HK-2 (cell line): Measurements from ENCODE around the gene FAM236A.
"Not testable (repeated sequence)": the region's sequence is repeated elsewhere in the genome, so short reads cannot be mapped to it uniquely, and the experiment has no call there.

Source experiments
- DNase-seq: peaks from one replicate; pipeline ENCODE4 v3.0.0-alpha.2; 2018; ENCODE audit not compliant: unreplicated experiment

FAM236A gene

DNA sequence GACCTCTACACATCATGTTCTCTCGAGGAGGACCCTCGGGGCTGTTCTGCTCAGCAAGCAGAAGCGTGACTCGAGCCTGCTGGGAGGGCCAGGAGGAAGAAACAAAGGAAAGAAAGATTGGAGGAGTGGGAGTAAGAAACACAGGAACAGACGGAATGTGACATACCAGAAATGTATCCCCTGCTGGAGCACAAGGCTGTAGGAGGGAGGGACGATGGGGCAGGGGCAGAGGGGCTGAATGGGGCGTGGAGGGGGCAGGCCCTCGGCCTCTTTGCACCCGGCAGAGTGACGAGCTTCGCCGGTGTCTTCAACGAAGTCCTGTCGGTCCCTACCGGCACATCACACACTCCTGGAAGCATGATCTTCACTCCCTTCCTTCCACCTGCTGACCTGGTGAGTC is at the start of gene FAM236A:
TSS of gene FAM236A (plus strand) at position 301 of the 400 bp plus-strand sequence. CDS start at position 358, 57 bp downstream.
- not testable (repeated sequence) for DNase-seq

DNA sequence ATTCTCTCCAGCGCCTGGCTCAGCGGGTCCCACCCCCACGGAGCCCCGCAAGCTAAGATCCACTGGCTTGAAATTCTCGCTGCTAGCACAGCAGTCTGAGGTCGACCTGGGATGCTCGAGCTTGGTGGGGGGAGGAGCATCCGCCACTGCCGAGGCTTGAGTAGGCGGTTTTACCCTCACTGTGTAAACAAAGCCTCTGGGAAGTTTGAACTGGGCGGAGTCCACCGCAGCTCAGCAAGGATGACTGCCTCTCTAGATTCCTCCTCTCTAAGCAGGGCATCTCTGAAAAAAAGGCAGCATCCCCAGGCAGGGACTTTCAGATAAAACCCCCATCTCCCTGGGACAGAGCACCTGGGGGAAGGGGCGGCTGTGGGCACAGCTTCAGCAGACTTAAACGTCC is 48.3 kb upstream of the FAM236A start:
- not testable (repeated sequence) for DNase-seq

DNA sequence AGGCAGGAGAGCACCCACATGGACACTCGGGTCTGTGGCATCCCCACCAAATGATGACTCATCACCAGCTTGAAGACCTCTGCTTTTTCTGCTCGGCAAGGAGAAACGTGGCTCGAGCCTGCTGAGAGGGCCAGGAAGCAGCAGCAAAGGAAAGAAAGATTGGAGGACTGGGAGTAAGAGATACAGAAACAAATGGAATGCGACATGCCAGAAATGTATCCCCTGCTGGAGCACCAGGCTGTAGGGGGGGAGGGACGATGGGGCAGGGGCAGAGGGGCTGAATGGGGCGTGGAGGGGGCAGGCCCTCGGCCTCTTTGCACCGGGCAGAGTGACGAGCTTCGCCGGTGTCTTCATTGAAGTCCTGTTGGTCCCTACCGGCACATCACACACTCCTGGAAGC is 25.7 kb upstream of the FAM236A start, which contains the start of gene FAM236C:
TSS of gene FAM236C (plus strand) at position 301 of the 400 bp plus-strand sequence. CDS start 100 bp downstream, outside the sequence.
- not testable (repeated sequence) for DNase-seq

DNA sequence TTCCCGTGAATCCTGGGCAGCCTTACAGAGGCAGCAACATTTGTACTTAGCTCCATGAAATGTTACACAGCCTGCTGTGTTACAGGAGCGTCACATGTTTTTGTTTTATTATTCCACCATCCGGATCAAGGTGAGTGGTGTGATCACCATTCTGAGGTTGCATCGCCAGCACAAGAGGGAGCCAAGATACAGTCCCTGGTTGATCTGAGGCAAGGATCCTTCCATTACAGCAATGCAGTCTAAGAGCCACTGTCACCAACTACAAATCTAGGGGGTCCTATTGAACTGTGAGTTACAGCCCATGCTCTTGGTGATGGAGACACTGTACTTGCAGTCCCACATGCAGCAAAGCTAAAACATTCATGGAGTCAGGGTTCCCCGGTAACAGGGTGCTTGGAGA is 21.9 kb upstream of the FAM236A start:
- DNase-seq = not testable (repeated sequence)

DNA sequence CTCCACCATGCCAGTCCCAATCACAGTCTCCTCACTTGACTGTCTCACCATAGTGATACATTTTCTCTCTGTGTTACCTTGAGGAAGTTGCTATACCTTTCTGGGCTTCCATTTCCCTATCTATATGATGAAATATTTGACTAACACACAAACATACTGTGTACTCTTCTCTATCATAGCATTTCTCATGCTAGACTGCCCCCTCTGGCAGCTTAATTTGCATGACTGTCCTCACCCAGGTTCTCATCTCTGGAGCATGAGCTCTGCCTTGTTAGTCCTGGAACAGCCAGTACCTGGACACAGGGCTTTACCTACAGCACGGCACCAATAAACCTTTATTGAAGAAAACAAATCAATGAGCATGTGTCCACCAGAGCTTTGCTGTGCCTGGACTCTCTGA is 5.7 kb upstream of the FAM236A start:
- DNase-seq = not testable (repeated sequence)

DNA sequence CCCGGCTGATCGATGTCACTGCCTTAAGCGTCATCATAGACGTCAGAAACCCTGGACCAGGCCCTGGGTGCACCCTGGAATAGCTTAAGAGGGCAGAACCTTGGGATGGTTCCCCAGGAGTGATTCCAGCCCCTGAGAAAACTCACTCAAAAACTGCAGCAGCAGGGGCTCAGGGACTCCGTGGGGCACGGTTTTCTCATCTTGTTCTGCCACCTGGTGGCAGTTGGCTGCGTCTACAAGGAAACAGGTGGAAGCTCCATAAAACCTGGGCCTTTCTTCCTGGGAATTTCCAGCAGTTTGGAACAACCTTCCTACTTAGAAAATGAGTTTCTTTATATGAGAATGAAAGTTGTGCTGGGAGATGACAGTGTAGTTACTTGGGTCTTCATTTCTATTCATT is 1.6 kb upstream of the FAM236A start:
- DNase-seq = not testable (repeated sequence)

DNA sequence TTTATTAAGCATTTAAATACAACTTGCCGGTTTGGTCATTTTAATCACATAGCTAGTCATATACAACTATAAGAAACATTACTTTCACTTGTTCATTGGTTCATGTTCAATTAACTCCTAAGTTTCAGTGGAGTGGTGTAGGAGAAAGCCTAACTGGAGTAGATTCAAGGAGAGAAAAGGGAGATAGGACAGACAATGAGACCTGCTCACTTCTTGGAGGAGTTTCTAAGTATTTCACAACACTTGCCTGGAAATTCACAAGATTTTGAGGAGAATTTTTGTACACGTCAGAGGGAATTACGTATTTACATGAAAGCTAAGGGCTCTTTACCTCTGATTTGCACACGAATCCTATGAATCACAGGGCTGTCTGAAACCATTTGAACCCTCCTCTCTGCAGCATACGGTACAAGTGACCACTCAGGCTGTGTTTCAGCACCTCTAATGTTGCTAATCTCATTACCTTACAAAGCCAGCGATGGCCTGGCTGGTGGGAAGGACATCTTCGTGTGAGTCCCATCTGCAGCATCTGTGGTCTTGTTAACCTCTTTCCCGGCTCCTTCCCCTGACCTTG is 1.0 kb upstream of the FAM236A start:
- not testable (repeated sequence) for DNase-seq

DNA sequence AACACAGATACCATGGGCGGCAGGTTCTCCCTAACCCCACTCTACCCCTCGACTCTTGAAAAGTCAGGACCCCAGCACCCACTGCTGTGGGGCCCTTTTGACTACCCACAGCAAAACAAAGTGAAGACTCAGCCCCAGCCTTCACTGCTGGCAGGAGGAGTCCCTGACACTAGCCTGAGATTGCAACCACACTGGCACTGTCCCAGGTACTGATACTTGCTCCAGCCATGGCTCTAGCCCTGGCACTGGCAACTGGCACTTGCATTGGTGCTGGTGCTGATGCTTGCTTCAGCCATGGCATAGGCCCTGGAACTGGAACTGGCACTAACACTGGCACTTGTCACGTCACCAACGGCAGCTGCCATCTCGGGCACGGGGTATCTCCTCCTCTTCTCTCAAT is 4.3 kb downstream of the FAM236A start:
- DNase-seq = not testable (repeated sequence)

DNA sequence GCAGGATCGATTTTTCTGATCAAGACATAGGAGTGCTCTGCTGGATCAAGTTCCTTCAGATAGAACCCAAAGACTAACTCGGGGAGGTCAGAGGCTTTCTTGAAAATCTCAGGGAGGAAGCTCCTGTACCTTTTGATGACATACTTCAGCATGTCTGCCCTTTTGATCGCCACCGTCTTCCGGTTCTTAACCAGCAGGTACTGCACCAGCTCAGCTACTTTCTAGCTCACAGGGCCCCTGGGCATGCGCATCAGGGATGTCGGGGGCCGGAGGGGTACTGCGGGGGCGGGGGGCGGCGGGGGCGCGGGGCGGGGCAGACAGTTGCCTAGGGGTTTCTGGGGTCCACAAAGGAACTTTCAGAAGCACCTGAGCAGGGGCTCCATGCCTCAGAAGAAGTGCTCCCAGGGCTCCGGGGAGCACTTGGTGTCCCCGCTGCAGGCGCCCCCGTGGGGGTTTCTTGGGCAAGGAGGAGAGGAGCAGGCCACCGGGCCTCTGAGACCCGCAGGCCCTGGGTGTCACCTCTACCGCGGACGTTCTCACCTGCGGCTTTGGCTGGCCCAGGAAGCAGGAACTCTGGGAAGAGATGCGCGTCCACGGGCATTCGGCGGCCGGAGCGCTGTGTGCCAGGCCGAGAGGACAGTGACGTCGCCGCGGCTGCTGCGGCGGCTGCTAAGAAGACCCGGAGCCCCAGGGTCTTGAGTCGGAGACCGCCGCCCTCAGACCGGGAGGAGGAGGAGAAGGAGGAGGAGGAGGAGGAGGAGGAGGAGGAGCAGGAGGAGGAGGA is 5.2 kb downstream of the FAM236A start:
- not testable (repeated sequence) for DNase-seq

DNA sequence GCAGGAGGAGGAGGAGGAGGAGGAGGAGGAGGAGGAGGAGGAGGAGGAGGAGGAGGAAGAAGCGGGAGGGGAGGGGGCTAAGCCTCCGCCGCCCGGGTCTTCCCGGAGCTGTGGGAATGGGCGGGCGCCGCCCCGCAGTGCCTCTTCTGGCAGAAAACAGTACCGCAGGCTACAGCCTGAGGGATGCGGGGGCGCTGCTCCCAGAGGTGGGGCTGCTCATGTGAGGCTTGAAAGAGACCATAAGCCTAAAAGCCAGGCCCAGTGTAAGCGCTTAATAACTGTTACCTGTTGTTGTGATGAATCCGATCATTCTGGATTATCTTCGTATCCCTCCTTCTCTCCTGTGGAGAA is 5.8 kb downstream of the FAM236A start, which contains the start of gene DMRTC1:
TSS of gene DMRTC1 (minus strand) at position 19 of the 351 bp plus-strand sequence. CDS start 68,143 bp downstream, outside the sequence.
- DNase-seq = not testable (repeated sequence)

DNA sequence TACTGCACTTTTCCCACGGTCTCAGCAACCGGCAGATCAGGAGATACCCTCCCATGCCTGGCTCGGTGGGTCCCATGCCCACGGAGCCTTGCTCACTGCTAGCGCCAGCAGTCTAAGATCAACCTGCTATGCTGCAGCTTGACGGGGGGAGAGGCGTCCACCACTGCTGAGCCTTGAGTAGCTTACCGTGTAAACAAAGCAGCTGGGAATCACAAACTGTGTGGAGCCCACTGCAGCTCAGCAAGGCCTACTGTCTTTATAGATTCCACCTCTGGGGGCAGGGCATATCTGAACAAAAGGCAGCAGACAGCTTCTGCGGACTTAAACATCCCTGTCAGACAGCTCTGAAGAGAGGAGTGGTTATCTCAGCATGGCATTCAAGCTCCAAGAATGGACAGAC is 22.0 kb downstream of the FAM236A start:
- not testable (repeated sequence) for DNase-seq

DNA sequence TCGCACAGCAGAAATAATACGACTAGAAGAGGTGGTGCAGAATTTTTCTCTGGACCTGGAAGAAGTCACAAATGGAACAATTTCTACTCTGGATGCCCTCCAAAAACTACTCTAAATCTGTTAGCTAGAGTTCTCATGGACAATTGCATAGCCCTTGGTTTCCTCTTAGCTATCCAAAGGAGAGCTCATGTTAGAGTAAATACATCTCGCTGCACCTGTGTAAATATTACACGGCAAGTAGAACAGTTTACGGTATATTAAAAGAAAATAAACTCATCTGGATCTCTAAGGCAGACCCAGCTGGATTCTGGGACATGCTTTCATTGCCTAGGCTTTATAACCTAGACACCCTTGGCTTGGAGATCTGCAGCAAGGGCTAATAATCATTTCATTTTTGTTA is 33.9 kb downstream of the FAM236A start:
- DNase-seq = not testable (repeated sequence)

DNA sequence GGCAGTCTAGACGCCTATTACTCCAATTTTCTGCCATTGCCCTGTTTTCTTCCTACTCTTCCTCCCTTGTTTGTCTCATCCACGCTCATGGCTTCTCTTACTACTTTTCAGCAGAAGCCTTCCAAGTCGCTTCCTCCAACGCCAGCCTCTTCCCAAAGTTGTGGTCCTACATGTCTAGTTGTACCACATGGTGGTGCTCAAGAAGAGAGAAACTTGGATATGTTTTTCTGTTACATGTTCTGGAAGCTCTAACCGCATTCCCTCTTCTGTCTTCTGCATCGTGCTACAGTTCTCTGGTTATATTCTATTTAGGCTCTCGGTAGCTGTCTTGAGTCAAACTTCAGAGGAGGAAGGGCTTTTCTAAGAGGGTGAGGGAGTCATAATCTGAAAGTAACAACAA is 36.9 kb downstream of the FAM236A start:
- not testable (repeated sequence) for DNase-seq

DNA sequence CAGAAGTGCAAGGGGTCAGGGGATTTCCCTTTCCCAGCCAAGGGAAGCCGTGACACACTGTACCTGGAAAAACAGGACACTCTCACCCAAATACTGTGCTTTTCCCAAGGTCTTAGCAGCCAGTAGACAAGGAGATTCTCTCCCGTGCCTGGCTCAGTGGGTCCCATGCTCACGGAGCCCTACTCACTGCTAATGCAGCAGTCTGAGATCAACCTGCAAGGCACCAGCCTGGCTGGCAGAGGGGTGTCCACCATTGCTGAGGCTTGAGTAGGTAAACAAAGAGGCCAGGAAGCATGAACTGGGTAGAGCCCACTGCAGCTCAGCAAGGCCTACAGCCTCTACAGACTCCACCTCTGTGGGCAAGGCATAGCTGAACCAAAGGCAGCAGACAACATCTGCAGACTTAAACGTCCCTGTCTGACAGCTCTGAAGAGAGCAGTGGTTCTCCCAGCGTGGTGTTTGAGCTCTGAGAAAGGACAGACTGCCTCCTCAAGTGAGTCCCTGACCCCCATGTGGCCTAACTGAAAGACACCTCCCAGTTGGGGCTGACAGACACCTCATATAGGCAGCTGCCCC is 43.0 kb downstream of the FAM236A start:
- DNase-seq = not testable (repeated sequence)
